Measurements from ENCODE around the gene WDTC1.

- TF ChIP-seq POLR2AphosphoS5 (IDR thresholded peaks at IDR 0.05) (no peak), CTCF (IDR thresholded peaks at IDR 0.05) (no peak), POLR2A (IDR thresholded peaks at IDR 0.05) (no peak)
Observed at GRCh38 chr1:27325286-27325685, 90.9 kb downstream of the WDTC1 start.
